AG10803 (cell line): Measurements from ENCODE around the gene TCTN1.
A peak's percentile ranks its signal among the peaks of the same experiment; 100 is the strongest.
"Not testable (repeated sequence)": the region's sequence is repeated elsewhere in the genome, so short reads cannot be mapped to it uniquely, and the experiment has no call there.

Experiments used
- DNase-seq: peaks from one replicate; pipeline ENCODE4 v3.0.0; 2010; ENCODE audit warnings: low read depth
- H3K4me3 ChIP-seq: 2 replicates; pipeline ENCODE4 v1.5.1; 2011; ENCODE audit warnings: mild to moderate bottlenecking, low read length, control low read depth
- TF ChIP-seq, protein P1 (sequence below): conservative IDR thresholded peaks from 2 replicates; pipeline ENCODE4 v1.5.1; 2011; ENCODE audit warnings: mild to moderate bottlenecking, low read length, control low read depth, inconsistent platforms

The TCTN1 gene

DNA sequence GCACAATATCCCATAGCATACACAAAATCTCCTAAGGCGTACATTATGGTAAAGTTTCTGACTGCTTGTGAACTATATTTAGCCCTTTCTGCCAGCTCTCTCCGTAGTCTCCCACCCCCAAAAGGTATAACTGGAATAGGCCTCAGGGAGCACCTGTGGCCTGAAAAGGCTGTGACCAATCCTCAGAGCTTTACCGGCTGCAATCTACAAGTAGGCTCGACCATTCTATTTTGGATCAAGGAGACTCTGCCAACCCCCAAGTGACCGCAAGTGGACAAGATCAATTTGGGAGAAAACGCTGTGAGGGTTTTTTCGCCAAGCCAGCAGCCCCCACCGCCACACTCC, 32.0 kb upstream of the TCTN1 start:
- peak overlapping the region; percentile 92 for H3K4me3 ChIP-seq
- TF ChIP-seq, protein P1, sequence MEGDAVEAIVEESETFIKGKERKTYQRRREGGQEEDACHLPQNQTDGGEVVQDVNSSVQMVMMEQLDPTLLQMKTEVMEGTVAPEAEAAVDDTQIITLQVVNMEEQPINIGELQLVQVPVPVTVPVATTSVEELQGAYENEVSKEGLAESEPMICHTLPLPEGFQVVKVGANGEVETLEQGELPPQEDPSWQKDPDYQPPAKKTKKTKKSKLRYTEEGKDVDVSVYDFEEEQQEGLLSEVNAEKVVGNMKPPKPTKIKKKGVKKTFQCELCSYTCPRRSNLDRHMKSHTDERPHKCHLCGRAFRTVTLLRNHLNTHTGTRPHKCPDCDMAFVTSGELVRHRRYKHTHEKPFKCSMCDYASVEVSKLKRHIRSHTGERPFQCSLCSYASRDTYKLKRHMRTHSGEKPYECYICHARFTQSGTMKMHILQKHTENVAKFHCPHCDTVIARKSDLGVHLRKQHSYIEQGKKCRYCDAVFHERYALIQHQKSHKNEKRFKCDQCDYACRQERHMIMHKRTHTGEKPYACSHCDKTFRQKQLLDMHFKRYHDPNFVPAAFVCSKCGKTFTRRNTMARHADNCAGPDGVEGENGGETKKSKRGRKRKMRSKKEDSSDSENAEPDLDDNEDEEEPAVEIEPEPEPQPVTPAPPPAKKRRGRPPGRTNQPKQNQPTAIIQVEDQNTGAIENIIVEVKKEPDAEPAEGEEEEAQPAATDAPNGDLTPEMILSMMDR = no peak
- DNase-seq = no peak

DNA sequence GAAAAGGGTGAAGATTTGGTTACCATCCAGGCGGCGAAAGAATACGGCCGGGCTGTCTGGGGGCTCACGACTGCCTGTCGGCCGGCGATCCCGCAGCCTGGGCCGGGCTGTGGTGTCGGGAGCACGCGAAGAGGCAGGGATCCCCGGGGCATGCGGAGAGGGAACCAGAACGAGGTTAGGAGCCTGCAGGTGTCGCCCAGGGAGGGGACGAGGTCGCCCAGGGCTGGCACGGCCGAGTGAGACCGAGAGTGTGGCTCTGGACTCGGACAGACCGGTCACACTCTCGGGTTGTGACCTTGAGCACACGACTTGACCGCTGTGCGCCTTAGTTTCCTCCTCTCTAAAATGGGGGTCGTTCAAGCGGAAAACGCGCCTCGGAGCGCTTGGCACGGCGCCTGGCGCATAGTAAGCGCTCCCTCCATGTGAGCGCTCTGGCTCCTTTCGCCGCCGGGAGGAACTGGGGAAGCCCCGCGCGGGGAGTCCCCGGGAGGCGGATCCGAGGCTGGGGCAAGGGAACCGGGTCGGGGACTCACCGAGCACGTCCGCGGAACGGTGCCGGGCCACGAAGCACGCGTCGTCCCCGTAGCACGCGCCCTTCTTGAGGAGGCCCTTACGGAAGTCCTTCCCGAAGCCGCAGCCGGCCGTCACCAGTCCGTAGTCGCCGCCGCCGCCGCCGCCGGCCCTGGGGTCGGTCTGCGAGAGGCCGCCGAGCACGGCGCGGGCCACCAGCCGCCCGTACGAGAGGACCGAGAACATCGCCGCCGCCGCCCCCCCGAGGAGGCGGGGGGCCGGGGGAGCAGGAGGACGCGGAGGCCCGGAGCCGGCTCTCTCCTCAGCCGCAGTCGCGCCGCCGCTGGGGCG, 31.4 kb upstream of the TCTN1 start:
- peak overlapping the region; percentile 92 for H3K4me3 ChIP-seq
- TF ChIP-seq, protein P1 = no peak
- peak; percentile 34 for DNase-seq

DNA sequence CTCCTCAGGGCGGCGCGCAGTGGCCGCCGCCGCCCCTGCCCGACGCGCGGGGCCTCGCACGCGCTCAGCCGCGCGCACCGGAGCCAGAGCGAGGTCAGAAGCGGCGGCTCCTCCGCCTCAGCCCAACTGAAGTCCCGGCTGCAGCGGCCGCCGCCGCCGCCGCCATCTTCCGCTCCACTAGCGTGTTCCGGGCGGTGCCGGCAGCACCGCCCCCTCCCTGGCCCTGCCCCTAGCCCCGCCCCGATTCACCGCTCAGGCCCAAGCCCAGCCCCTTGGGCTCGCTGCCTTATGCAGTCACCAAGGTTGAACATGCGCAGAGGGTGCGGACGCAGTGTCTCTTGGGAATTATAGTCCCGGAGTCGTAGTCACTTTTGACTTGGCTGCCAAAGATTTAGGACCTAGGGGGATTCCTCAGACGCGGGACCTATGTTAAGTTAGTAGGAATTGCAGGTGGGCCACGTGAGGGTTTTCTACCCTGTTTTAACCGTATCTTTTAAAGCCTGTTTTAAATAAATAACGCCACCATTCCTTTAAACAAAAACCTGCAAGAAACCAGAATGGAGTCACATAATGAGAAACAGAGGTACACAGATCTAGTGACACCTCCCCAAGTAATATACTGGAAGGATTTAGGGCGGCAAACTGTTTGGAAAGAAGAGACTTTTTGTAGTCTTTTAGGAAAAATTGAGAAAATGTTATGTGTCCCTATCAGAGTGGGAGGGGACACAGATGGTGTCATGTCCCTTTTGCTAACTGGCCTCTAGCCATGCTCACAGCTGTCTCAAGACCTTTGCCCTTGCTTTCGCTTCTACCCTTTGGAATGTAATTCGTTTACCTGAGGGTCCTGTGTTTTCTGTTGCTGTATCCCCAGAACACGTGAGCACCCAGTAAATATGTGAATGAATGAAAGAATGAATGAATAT, 30.5 kb upstream of the TCTN1 start, which contains the start of gene PPTC7:
Gene PPTC7, minus strand, starts transcription at position 182 of the 923 bp plus-strand sequence. CDS start 287 bp downstream, outside the sequence.
- TF ChIP-seq, protein P1 = no peak
- H3K4me3 ChIP-seq = peak within 1 kb of the TSS; percentile 92
- peak; percentile 93 for DNase-seq

DNA sequence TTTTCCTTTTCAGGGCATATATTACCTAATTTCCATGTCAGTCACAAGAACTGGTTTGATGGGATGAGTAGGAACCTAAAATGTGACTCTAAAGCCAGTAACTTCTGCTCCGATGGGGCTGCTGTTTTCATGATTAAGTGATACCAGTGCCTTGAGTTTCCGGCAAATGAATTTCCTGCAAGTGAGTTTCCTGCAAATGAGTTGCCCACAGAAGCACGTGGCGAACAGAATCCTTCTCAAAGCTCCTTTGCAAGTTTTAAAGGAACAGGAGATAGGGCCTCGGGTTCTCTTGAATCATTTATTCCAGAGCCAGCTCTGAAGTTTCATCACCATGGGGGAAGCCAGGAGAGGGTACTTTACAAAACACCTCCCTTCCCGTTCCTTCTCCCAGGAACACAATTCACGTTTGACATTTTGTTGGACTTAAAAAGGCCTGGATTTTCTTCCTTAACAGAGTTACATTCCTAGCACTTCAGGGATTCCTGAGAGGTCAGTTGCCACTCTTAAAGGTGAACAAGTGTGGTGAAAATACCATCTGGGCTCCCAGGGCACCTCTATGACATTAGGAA, 28.6 kb upstream of the TCTN1 start:
- TF ChIP-seq, protein P1 = no peak
- DNase-seq = peak; percentile 65
- H3K4me3 ChIP-seq = no peak overlapping the region

DNA sequence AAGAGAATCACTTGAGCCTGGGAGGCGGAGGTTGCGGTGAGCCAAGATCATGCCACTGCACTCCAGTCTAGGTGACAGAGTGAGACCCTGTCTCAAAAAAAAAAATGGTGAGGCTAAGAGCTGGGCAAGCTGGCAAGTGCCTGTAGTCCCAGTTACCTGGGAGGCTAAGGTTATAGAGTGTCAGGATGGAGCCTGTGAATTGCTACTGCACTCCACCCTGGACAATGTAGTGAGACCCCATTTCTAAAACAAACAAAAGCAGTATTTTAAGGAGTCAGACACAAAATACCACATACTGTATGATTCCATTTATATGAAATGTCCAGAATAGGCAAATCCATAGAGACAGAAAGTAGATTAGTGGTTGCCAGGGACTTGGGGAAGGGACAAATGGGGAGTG, 26.8 kb upstream of the TCTN1 start:
- H3K4me3 ChIP-seq = not testable (repeated sequence)

DNA sequence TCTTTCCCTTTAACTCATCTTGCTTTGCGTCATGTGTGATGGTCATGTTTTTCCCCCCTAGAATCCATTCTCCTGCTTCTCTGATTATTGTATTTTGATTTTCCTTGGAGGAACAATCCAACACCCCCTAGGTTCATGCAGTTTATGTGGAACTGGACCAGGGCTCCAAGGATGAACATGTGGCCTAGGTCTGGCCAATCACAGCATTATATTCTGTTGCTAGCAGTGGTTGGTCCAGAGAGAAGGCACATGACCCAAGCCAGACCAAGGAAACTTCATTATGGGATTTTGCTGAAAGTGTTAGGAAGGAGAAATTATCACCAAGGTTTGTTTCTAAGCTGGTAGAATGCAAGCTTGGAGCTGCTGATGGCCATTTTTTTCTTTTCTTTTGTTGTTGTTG, 23.9 kb upstream of the TCTN1 start:
- no peak for DNase-seq
- H3K4me3 ChIP-seq = no peak overlapping the region
- TF ChIP-seq, protein P1 = no peak

More for the DNA sequence above, 26.8 kb upstream of the TCTN1 start:
- not testable (repeated sequence) for DNase-seq

DNA sequence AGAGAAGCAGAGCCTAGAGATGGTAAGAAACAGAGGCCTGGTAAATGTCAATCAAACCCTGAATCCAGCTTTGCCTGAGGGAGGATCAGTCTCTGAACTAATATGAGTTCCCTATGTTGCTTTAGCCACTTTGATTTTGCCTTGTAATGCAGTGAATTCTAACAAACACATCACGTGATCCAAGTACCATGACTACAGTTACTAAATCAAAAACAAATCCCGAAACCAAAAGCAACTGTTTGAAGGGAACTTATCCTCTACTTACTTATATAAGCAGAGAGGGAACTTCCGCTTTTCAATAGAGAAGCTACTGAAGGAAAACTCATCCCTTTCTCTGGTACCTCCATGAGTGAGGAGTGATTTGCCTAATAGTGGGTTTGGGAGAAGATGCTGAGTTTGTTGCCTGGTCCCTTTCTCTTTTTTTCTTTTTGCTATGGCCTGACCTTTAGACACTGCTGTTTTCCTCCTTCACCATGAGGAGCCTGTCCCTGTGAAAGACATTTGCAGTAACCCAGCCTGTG, 23.1 kb upstream of the TCTN1 start:
- peak; percentile 86 for DNase-seq
- TF ChIP-seq, protein P1 = no peak
- H3K4me3 ChIP-seq = no peak overlapping the region
